AG04449 (cell line): Measurements from ENCODE around the gene ZNF385C.
"Not testable (repeated sequence)": the region's sequence is repeated elsewhere in the genome, so short reads cannot be mapped to it uniquely, and the experiment has no call there.

ENCODE experiments used
- CTCF ChIA-PET: fragments of 350-600 bp; formaldehyde crosslinking; extraction: SDS; loops from one replicate; lab custom pipeline; 2021; ENCODE audit warnings: antibody characterized with exemption; lab: Yijun Ruan, JAX
- POLR2A ChIA-PET: fragments of 400-600, 350-600 bp; formaldehyde crosslinking; extraction: SDS; loops from one replicate; lab custom pipeline; 2020; ENCODE audit warnings: antibody characterized with exemption, inconsistent platforms; lab: Yijun Ruan, JAX
- DNase-seq: peaks from one replicate; pipeline ENCODE4 v3.0.0-alpha.2; 2010; ENCODE audit warnings: low read depth, low spot score
- H3K4me3 ChIP-seq: 2 replicates; pipeline ENCODE4 v1.5.1; 2011; ENCODE audit warnings: low read depth, mild to moderate bottlenecking, control low read depth, low read length
- CTCF ChIP-seq: IDR thresholded peaks from one replicate; pipeline ENCODE4 v1.5.1; 2011; ENCODE audit warnings: mild to moderate bottlenecking, moderate library complexity, low read length, control low read depth, inconsistent platforms; ENCODE audit not compliant: insufficient read depth; ENCODE audit errors: missing control alignments

Gene ZNF385C

GRCh38 chr17:42023524-42024349 lies 74.5 kb downstream of the ZNF385C start:
- ChIA-PET POLR2A (no interaction called here), CTCF (interaction anchor here (0.7 to 20.7 kb wide), 16 partner anchors 11 to 267 kb away, joined by 3 to 451 read pairs (median 4); partner anchors contain the start of genes CNP, DHX58, GHDC and HSPB9)
- DNase-seq, result no peak
- TF ChIP-seq CTCF, result no peak
- H3K4me3 ChIP-seq, result no peak overlapping the region

- DNase-seq, POLR2A ChIA-PET: not testable (repeated sequence)
- H3K4me3 ChIP-seq, result peak overlapping the region; percentile 79
- CTCF ChIA-PET, result interaction anchor here (1.0 to 20.7 kb wide), 25 partner anchors 7 to 388 kb away, joined by 3 to 451 read pairs (median 6); partner anchors contain the start of genes CNP, DHX58, HSPB9 and KAT2A
Observed at GRCh38 chr17:42020845-42021244, 77.4 kb downstream of the ZNF385C start.

- H3K4me3 ChIP-seq, result peak within 1 kb of the TSS; percentile 79
- peak; percentile 97 for TF ChIP-seq CTCF
- DNase-seq, result no peak
- POLR2A ChIA-PET, result interaction anchor here (0.7 to 1.1 kb wide), 3 partner anchors 21 to 330 kb away, joined by 3 to 5 read pairs (median 4); partner anchors contain the start of gene DHX58
- CTCF ChIA-PET, result interaction anchor here (0.6 to 20.7 kb wide), 29 partner anchors 8 to 389 kb away, joined by 3 to 451 read pairs (median 5); partner anchors contain the start of genes CNP, DHX58, HCRT and HSPB9
Observed at GRCh38 chr17:42019509-42020404, 78.5 kb downstream of the ZNF385C start, which contains the start of gene NKIRAS2. Gene NKIRAS2, plus strand, starts transcription at chr17:42020090. Its CDS starts 1,488 bp downstream, at chr17:42021578.

GRCh38 chr17:42018988-42019387 lies 79.3 kb downstream of the ZNF385C start:
- POLR2A ChIA-PET, result interaction anchor here (3.0 kb wide), 1 partner anchor 52 kb away, joined by 15 read pairs; the partner anchor contains the start of gene CNP
- CTCF ChIA-PET, result interaction anchor here (0.7 to 20.7 kb wide), 14 partner anchors 9 to 258 kb away, joined by 3 to 451 read pairs (median 11); partner anchors contain the start of genes CNP, DHX58, HSPB9 and KAT2A
- H3K4me3 ChIP-seq, result no peak overlapping the region
- no peak for DNase-seq
- TF ChIP-seq CTCF, result no peak

GRCh38 chr17:42018339-42018738 lies 79.9 kb downstream of the ZNF385C start:
- ChIA-PET POLR2A (interaction anchor here (1.1 to 3.0 kb wide), 4 partner anchors 45 to 207 kb away, joined by 3 to 15 read pairs (median 5); partner anchors contain the start of genes CNP and DHX58), CTCF (interaction anchor here (0.7 to 20.7 kb wide), 18 partner anchors 9 to 590 kb away, joined by 3 to 451 read pairs (median 4); partner anchors contain the start of genes CNP, DHX58, HSPB9 and KAT2A)
- no peak for TF ChIP-seq CTCF
- DNase-seq, result no peak
- H3K4me3 ChIP-seq, result peak overlapping the region; percentile 99; the same call in 1 of the 2 replicates

- POLR2A ChIA-PET, result interaction anchor here (0.8 to 3.0 kb wide), 6 partner anchors 9 to 206 kb away, joined by 3 to 15 read pairs (median 4); partner anchors contain the start of genes CNP and DHX58
- TF ChIP-seq CTCF, result no peak
- no peak for DNase-seq
- H3K4me3 ChIP-seq, result peak overlapping the region; percentile 99
- CTCF ChIA-PET, result interaction anchor here (0.7 to 20.7 kb wide), 18 partner anchors 8 to 591 kb away, joined by 3 to 451 read pairs (median 4); partner anchors contain the start of genes CNP, DHX58, HSPB9 and KAT2A
Observed at GRCh38 chr17:42017866-42018200, 80.4 kb downstream of the ZNF385C start.
